GM21381 (cell line): ENCODE measurements around the gene PROK1.

Experiments used
- ATAC-seq: cut with Tn5 transposase; IDR thresholded peaks from one replicate; pipeline ENCODE4 v1.9.1; 2021; ENCODE audit warnings: mild to moderate bottlenecking, moderate library complexity; ENCODE audit not compliant: unreplicated experiment

PROK1 gene

GRCh38 chr1:110464340-110464739, 13.4 kb downstream of the PROK1 start:
- no peak for ATAC-seq

DNA sequence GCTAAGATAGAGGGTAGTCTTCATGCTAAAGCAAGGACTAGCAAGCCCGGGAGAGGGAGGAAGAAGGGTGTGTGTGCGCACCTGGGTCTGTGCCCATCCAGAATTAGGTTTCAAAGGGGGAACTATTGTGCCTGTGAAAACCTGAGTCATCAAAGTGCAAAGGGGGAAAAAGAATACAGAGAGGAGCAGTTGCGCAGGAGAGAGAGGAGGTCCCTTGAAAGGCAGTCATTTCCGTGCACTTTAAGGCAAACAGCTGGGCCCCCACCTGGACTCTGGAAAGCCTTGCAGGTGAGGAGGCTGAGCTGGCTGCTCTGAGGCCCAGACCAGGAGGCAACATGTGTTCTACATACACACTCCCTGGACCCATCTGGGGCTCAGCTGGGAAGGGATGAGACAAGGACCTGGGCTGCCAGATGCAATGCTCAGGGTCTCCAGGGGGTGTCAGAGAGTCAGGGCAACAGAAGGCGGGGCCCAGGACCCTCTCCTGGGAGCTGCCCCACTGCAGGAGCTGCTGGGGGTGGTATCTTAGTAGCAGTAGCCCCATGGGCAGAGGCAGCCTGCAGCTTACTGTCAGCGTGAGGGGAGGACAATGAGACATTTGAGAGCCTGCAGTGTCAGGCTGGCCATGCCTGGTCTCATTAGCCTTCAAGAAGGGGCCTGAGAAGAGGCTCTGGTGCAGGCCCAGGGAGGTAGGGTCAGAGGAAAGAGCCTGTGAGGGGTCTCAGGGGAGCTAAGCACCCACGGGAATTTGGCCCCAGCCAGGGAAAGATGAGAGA, 14.3 kb downstream of the PROK1 start:
- ATAC-seq, result no peak

GRCh38 chr1:110465814-110466380, 14.9 kb downstream of the PROK1 start:
- no peak for ATAC-seq

GRCh38 chr1:110466646-110467280, 15.8 kb downstream of the PROK1 start:
- no peak for ATAC-seq

- ATAC-seq, result no peak
Measured at GRCh38 chr1:110471131-110471530, 20.2 kb downstream of the PROK1 start.

DNA sequence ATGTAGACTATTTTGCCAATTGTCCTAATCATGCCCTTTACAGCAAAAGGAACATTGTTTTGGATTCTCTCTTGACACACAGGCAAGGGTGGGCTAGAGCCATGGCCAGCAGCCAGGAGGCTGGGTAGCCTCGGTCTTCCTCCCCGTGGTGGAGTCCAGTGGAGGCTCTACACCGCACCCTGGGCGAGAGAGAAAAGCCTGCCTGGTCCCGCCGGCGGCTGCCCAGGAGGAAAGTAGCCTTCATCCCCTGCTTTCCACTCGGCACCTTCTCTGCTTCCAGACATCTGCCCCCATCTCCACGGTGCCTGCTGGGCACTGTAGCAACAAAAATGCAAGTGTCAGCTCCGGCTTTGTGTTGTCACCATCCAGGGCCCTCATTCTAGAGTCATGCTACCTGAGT, 21.6 kb downstream of the PROK1 start:
- ATAC-seq, result no peak

DNA sequence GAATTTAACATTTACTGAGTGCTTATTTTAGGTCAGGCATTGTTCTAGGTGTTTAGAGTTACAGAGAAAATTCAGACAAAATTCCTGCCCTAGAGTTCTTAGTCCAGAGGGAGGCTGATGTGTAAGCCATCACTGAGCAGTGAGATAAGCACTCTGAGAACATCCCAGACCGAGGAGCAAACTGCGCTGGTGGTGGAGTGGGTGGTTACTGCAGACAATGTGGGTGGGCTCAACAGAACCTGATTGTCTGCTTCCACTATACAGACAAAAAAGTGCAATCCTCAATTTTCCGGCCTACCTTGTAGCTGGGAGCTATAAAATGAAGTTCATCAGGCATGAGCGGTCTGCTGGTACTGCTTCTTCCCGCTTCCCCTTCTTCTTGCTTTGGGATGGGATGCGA, 23.5 kb downstream of the PROK1 start:
- no peak for ATAC-seq

GRCh38 chr1:110475362-110476027, 24.5 kb downstream of the PROK1 start:
- ATAC-seq, result no peak

GRCh38 chr1:110476028-110476765, 25.2 kb downstream of the PROK1 start:
- ATAC-seq, result no peak

- ATAC-seq, result no peak
Measured at GRCh38 chr1:110477041-110477440, 26.1 kb downstream of the PROK1 start.

- ATAC-seq, result no peak
Measured at GRCh38 chr1:110477445-110477957, 26.6 kb downstream of the PROK1 start.

DNA sequence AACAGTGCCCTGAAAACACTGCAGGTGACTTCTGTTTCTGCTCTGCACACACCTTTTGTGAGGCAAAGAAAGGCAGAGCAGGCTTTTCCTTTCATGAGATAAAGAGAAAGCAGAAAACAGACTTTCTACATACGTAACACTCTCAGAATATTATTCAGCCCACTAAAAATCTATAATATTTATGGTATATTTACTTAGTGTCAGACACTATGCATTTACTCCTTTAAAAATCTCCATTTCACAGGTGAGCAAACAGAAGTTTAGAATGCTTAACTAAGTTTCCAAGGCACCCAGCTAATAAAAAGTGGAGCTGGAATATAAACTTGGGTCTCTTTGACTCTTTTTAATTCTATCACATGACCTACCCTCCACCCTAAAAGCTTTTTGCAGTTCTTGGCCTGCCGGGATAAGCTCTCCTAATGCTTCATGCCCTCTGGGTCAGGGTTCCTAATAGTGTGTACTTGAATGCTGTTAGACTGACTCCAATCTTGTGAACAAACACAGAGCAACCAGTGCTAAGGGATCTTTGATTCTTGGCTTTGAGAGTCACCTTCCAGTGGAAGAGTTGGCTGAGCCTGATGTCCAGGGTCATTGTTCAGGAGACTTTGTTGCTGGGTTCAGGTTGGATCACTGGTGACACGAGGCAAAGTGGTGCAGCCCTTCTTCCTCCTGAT, 27.2 kb downstream of the PROK1 start:
- no peak for ATAC-seq

DNA sequence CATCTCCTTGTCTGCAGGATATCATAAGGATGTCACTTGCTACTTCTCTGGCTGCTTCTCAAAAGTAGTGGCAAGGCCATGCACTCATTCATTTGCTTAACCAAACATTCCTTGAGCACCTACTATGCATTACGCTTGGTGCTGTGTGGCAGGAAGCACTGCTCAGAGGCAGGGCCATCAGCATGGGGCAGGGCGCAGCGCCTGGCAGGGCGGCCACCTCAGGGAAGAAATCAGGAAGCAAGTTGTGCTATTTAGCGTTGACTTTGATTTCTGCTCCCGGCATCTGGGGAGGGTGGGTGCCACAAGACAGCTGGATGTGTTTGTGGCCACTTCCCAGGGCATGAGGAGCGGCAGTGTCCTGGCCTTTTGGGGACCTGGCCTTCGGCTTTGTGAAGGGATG, 27.9 kb downstream of the PROK1 start:
- no peak for ATAC-seq

DNA sequence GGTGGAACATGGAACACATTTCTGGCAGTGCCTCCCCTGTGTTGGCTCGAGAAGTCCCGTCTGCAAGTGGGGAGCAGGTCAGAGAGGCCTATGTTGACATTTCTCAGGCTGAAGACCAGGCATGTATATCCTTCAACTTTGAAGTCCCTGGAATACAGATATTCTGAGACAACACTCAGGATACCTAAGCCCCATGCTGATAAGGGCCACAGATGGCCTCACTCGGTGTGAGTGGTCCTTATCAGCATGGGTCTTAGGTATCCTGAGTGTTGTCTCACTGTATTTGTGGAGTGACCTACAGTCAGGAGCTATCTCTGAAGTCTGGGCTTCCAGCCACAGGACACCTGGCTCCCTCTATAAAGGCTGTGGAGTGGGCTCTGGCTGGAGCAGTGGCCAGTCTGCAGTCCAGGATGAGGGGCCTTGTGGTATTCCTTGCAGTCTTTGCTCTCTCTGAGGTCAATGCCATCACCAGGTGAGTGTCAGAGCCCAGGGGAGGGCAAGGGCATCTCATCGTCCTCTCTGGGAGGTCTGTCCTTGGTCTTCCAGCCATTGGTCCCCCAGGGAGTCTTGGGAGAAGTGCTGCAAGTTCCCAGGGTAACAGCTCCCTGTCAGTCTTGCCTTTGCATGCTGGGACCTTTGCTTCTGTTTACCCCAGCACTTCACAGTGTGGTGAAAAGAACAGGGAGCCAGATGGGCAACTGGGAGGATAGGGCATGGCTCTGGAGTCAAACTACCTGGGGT, 29.6 kb downstream of the PROK1 start:
- no peak for ATAC-seq

DNA sequence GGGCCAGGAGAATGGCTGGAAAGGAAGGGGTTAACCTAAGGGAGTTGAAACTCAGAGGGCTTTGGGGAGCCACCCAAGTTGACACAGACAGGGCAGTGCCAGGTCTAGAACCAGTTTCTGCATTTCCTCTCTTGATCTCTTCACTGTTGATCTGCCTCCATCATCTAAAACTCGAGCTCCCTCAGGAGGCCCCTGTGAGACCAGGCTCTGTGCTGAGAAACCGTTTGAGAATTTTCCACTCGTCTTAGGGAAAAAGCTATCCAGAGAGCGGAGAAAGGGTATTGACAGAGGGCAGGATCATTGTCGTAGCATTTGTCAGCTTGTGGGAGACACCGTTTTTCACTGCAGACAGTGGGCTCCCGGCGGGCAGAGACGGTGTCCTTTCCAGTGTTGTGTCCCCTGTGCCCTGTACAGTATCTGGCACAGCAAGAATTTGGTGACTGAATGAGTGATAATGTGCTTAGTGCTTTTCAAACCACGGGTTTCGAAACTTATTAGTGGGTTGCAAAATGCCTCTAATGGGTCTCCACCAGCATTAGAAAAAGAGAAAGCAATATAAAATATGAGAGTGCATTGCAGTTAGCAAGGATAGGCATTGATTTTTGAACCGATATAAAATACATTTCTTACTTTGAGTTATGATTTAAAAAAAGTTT, 31.1 kb downstream of the PROK1 start:
- ATAC-seq, result no peak

- ATAC-seq, result no peak
Measured at GRCh38 chr1:110482662-110483307, 31.8 kb downstream of the PROK1 start.

DNA sequence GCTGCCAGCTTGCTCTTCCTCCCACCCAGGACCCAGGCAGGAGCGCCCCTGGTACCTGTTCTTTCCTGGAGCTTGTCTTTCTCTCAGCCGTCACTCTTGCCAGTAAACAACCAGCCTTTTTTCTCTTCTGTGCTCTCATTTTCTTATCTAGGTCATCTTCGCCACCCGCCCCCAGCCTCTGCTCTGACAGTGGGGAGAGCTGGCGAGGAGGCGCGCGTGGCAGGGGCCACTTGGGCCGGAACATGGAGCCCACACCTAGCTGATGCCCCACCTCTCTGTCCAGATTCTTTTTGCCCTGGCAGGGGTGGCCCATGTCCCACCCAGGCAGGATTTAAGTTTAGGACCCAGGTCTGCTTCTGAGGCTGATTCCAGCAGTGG, 32.3 kb downstream of the PROK1 start:
- ATAC-seq, result no peak

DNA sequence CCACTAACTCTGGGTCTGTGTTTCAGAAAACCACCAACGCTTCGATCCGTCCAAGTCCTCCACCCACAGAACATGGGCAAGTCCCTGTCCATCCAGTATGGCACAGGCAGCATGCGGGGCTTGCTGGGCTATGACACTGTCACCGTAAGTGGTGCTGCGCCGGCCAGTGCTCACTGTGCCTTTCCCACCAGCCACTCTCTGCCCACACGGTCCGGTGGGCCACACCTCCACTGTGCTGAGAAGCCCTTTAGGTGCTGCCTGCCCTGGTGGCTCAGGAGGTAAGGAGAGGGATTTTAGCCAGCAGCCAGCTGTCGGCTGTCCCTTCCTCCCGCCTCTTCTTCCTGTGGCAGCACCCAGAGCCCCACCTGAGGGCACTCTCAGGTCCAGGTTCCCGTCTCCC, 33.9 kb downstream of the PROK1 start:
- no peak for ATAC-seq

DNA sequence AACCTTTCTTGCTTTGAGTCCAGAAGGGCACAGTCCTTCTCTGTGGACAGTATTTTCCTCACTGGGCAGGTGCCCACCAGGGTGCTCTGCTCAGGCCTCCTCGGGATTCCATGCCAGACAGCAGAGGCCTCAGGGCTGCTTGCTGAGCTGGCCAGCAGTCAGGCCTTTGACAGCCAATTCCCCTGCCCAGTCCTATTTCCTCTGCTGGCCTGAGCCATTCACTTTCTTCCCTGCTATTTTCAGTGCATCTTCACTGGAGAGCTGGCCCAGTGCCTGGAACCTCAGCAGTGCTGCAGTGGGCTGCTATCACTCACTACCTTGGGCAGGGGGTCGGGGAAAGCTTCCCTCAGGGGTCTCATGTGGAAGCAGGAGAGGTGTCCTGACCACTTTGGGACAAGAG, 34.8 kb downstream of the PROK1 start:
- no peak for ATAC-seq
